Measurements from ENCODE around the gene GSTK1.
"Not testable (repeated sequence)": the region's sequence is repeated elsewhere in the genome, so short reads cannot be mapped to it uniquely, and the experiment has no call there.

Gene GSTK1

GRCh38 chr7:143263266-143264195, at the start of gene GSTK1:
TSS of gene GSTK1 (plus strand) at chr7:143263441. CDS start at chr7:143263514, 73 bp downstream.
- peak; percentile 81 to 82 for DNase-seq

GRCh38 chr7:143213478-143213877, 49.8 kb upstream of the GSTK1 start:
- not testable (repeated sequence) for DNase-seq

- peak; percentile 28 to 50 for DNase-seq
Measured at GRCh38 chr7:143214789-143215679, 48.2 kb upstream of the GSTK1 start.

DNA sequence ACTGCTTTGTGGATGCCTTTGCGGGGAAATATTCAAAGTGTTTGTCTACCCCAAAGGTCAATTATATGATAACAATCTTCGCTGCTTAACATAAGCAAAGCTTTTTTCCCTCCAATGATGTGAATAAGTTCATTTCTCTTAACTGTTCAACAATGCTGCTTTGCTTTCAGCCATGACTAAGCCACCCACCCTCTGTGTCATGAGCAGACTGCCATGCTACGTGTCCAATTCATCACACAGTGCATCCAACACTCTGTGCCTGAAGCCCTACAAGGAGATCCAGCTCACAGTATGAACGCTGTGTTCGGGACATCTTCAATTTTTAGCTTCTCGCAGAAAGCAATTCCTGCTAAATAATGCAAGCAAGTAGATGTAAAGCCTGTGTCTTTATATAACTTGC, 47.1 kb upstream of the GSTK1 start:
- no peak for DNase-seq

- DNase-seq, result no peak
Measured at GRCh38 chr7:143216686-143217085, 46.6 kb upstream of the GSTK1 start.

GRCh38 chr7:143217806-143218205, 45.4 kb upstream of the GSTK1 start:
- no peak for DNase-seq

GRCh38 chr7:143221286-143221685, 42.0 kb upstream of the GSTK1 start:
- no peak for DNase-seq

DNA sequence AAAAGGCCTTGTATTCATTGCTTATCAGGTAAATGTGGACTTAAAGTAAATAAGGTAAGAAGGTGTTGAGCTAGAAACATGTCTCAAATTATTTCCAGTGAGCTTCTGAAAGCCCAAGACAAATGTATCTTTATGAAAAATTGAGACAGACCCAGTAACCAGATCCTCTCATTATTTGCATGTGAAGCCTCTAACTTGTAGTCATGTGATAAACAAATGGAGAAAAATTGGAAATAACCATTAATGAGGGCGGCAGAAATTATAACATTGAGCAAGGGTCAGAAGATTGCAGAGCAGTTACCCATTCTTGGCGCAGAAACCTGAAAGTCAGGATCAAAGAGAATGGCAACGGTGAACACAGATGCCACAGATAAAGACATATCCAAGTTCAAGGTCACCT, 41.5 kb upstream of the GSTK1 start, which contains the start of gene TAS2R40:
TSS of gene TAS2R40 (plus strand) at position 301 of the 400 bp plus-strand sequence. CDS start at position 343, 42 bp downstream.
- no peak for DNase-seq

- no peak for DNase-seq
Measured at GRCh38 chr7:143222782-143223181, 40.5 kb upstream of the GSTK1 start.

- no peak for DNase-seq
Measured at GRCh38 chr7:143223784-143224183, 39.5 kb upstream of the GSTK1 start.

- no peak for DNase-seq
Measured at GRCh38 chr7:143225047-143225446, 38.2 kb upstream of the GSTK1 start.

DNA sequence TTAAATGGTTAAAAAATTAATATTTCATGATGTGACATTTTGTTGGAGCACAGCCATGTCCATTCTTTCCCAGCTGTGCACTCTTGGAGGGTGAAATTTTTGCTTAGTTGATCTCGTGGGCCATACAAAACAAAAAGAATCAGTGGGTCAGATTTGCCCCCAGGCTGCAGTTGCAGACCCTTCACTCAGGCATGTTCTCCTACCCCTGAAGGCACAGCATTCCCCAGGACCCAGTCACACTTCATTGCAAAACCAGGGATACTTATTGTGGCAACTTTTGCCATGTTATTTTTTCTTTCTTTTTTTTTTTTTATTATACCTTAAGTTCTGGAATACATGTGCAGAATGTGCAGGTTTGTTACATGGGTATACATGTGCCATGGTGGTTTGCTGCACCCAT, 35.4 kb upstream of the GSTK1 start:
- no peak for DNase-seq

DNA sequence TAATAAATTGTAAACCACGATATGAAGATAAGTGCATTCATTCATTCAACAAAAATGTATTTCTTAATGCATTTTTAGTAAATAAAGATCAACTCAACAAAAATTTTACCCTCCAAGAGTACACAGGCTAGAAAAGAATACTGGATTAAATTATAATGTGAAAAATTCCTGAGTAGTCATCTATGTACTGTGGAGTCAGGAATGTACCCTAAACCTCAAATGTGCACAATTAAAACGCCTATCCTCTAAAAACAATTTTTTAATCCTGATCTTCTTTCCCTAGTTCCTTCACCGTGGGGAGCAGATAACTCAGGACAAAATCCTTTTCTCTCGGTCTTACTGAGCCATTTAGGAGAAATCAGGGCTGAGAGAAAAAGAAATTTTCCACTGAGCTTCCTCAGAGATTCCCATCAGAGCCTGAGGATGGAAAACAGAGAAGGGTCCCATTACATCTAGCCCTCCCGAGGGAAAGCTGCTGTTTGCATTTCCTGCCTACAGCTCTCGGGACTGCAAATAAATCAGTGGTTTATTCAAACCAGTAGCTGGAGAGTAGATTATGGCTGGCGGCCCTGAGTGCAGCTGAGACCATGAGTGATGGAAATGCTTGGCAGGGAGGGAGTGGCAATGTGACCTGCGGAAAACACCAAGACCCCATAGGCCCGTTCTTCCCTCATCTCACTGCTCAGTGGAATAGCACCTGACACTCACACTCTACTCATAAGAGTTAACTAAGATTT, 34.0 kb upstream of the GSTK1 start:
- DNase-seq, result no peak

GRCh38 chr7:143230602-143231457, 32.4 kb upstream of the GSTK1 start:
- DNase-seq, result no peak

GRCh38 chr7:143233816-143234532, 29.3 kb upstream of the GSTK1 start:
- no peak for DNase-seq

DNA sequence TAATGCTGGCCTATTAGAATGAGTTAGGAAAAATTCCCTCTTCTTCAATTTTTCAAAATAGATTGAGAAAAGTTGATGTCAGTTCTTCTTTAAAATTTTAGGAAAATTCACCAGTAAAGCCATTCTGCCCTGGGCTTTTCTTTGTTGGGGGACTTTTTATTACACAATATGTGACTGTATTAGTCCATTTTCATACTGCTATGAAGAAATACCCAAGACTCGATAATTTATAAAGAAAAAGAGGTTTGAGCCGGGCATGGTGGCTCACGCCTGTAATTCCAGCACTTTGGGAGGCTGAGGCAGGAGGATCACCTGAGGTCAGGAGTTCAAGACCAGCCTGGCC, 28.7 kb upstream of the GSTK1 start:
- DNase-seq, result no peak

GRCh38 chr7:143235561-143235960, 27.7 kb upstream of the GSTK1 start:
- DNase-seq, result no peak

GRCh38 chr7:143236408-143236990, 26.7 kb upstream of the GSTK1 start:
- no peak for DNase-seq

DNA sequence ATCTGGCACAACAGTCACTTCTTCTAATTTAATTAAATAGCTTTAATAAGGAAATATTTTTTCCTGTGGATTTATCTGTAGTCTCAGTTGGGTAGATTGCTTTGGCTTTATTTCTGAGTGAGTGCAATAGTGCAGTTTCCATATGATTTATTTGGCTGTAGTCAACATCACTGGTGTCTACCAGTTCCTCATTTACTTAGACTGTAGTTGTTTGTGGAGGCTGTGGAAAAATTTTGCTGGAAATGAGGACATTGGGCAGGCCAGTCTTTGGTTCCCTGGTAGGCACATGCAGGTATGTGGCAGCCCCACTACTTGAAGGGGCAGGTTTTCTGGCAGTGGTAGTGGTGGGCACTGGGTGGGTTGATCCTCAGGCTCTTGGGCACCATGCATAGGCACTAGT, 25.9 kb upstream of the GSTK1 start:
- DNase-seq, result no peak

DNA sequence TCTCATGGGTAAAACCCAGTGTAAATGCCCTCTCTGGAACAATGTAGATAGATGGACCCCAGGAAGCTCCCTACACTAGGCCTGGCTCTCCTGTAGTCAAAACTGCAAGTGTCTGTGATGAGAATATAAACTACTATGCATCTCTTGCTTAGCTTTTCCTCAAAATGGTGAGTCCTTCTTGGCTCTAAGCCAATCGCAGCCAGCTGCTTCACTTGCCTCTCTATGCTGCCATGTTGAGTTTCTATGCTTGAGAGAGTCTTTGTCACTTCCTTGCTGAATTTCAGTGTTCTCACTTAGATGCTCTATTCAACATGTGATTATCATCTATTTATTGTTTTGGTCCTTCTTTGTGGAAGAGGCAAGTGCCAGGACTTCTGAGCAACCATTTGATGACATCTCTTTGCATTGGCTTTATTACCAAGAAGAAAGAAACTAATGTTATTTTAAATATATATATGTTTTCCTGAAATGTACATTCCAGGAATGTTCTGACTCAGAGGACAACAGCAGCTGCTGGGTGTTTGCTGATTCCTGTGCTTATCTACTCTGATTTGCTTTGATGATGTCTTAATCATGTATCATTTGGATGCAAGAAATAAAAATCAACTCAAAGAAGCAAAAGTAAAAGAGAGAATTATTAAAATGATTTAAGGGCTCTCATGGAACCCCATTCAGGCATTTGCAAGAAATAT, 24.8 kb upstream of the GSTK1 start:
- DNase-seq, result no peak
